ENCODE data around the gene UBE2I.

- TF ChIP-seq CTCF (conservative IDR thresholded peaks at IDR 0.05): no peak
- no peak for TF ChIP-seq EZH2 (IDR thresholded peaks at IDR 0.05; ENCODE audit: low read depth)
Measured at GRCh38 chr16:1259760-1260068, 49.7 kb upstream of the UBE2I start.
